Hematopoietic multipotent progenitor cell treated with erythropoietin and hydrocortisone succinate and interleukin-3 and kit ligand, for 15 days (in vitro differentiated cells): ENCODE data around the gene NKAIN1.
"Not testable (repeated sequence)": the region's sequence is repeated elsewhere in the genome, so short reads cannot be mapped to it uniquely, and the experiment has no call there.

Experiments used
- DNase-seq: peaks from one replicate; pipeline ENCODE4 v3.0.0-alpha.2; 2015; ENCODE audit warnings: low spot score

Gene NKAIN1

GRCh38 chr1:31239653-31240241 lies at the start of gene NKAIN1:
NKAIN1 (minus strand) TSS chr1:31239887; CDS start chr1:31239547, 340 bp downstream.
- DNase-seq, result no peak

- no peak for DNase-seq
Measured at GRCh38 chr1:31289021-31289420, 49.3 kb upstream of the NKAIN1 start.

- not testable (repeated sequence) for DNase-seq
Measured at GRCh38 chr1:31287791-31288190, 48.1 kb upstream of the NKAIN1 start.

- not testable (repeated sequence) for DNase-seq
Measured at GRCh38 chr1:31282426-31282825, 42.7 kb upstream of the NKAIN1 start.

- no peak for DNase-seq
Measured at GRCh38 chr1:31273619-31274018, 33.9 kb upstream of the NKAIN1 start.

GRCh38 chr1:31272369-31272768 lies 32.7 kb upstream of the NKAIN1 start:
- no peak for DNase-seq

GRCh38 chr1:31266547-31266946 lies 26.9 kb upstream of the NKAIN1 start:
- no peak for DNase-seq

- no peak for DNase-seq
Measured at GRCh38 chr1:31264790-31265386, 25.2 kb upstream of the NKAIN1 start.

- no peak for DNase-seq
Measured at GRCh38 chr1:31263408-31263807, 23.7 kb upstream of the NKAIN1 start.

- DNase-seq, result not testable (repeated sequence)
Measured at GRCh38 chr1:31262393-31262792, 22.7 kb upstream of the NKAIN1 start.

GRCh38 chr1:31261916-31262315 lies 22.2 kb upstream of the NKAIN1 start:
- no peak for DNase-seq

GRCh38 chr1:31259746-31260145 lies 20.1 kb upstream of the NKAIN1 start:
- no peak for DNase-seq

- DNase-seq, result no peak
Measured at GRCh38 chr1:31258581-31258980, 18.9 kb upstream of the NKAIN1 start.

GRCh38 chr1:31257213-31257612 lies 17.5 kb upstream of the NKAIN1 start:
- no peak for DNase-seq

- DNase-seq, result no peak
Measured at GRCh38 chr1:31249854-31250253, 10.2 kb upstream of the NKAIN1 start.

- DNase-seq, result no peak
Measured at GRCh38 chr1:31248276-31248675, 8.6 kb upstream of the NKAIN1 start.

GRCh38 chr1:31244326-31244725 lies 4.6 kb upstream of the NKAIN1 start:
- DNase-seq, result no peak

- DNase-seq, result no peak
Measured at GRCh38 chr1:31243501-31244286, 4.0 kb upstream of the NKAIN1 start.

- DNase-seq, result no peak
Measured at GRCh38 chr1:31241321-31241720, 1.6 kb upstream of the NKAIN1 start.

- no peak for DNase-seq
Measured at GRCh38 chr1:31238986-31239613, 587 bp downstream of the NKAIN1 start.

GRCh38 chr1:31238612-31238985 lies 1.1 kb downstream of the NKAIN1 start:
- DNase-seq, result no peak

- DNase-seq, result no peak
Measured at GRCh38 chr1:31234870-31235269, 4.8 kb downstream of the NKAIN1 start.
